ENCODE results near the gene PROM1.

PROM1 gene

GRCh38 chr4:15958562-15958961, 125.3 kb downstream of the PROM1 start:
- no peak overlapping the region for H3K4me3 ChIP-seq (ENCODE audit: low read depth, low read length)
- H3K27ac ChIP-seq (ENCODE audit: extremely low read depth, low read depth, low read length) = no peak overlapping the region
- H3K9me3 ChIP-seq (ENCODE audit: control insufficient read depth, insufficient read depth, low read depth, low read length) = no peaks in the 10 kb centered on the region
- POLR2A ChIA-PET = no interaction called here
- CTCF ChIA-PET = interaction anchor here (0.9 to 2.0 kb wide), 5 partner anchors 20 to 153 kb away, joined by 3 to 13 read pairs (median 3); no protein-coding TSS in a partner anchor
- no peaks in the 10 kb centered on the region for H3K36me3 ChIP-seq (ENCODE audit: control insufficient read depth in 2 of 2, insufficient read depth in 1 of 2, low read length in 2 of 2)
- H3K4me1 ChIP-seq (ENCODE audit: control insufficient read depth, insufficient read depth, low read length) = no peaks in the 10 kb centered on the region
- no peak for TF ChIP-seq BCL11A (tag by site-specific recombination; IDR thresholded peaks at IDR 0.05; ENCODE audit: low read depth)
- TF ChIP-seq, protein P1, sequence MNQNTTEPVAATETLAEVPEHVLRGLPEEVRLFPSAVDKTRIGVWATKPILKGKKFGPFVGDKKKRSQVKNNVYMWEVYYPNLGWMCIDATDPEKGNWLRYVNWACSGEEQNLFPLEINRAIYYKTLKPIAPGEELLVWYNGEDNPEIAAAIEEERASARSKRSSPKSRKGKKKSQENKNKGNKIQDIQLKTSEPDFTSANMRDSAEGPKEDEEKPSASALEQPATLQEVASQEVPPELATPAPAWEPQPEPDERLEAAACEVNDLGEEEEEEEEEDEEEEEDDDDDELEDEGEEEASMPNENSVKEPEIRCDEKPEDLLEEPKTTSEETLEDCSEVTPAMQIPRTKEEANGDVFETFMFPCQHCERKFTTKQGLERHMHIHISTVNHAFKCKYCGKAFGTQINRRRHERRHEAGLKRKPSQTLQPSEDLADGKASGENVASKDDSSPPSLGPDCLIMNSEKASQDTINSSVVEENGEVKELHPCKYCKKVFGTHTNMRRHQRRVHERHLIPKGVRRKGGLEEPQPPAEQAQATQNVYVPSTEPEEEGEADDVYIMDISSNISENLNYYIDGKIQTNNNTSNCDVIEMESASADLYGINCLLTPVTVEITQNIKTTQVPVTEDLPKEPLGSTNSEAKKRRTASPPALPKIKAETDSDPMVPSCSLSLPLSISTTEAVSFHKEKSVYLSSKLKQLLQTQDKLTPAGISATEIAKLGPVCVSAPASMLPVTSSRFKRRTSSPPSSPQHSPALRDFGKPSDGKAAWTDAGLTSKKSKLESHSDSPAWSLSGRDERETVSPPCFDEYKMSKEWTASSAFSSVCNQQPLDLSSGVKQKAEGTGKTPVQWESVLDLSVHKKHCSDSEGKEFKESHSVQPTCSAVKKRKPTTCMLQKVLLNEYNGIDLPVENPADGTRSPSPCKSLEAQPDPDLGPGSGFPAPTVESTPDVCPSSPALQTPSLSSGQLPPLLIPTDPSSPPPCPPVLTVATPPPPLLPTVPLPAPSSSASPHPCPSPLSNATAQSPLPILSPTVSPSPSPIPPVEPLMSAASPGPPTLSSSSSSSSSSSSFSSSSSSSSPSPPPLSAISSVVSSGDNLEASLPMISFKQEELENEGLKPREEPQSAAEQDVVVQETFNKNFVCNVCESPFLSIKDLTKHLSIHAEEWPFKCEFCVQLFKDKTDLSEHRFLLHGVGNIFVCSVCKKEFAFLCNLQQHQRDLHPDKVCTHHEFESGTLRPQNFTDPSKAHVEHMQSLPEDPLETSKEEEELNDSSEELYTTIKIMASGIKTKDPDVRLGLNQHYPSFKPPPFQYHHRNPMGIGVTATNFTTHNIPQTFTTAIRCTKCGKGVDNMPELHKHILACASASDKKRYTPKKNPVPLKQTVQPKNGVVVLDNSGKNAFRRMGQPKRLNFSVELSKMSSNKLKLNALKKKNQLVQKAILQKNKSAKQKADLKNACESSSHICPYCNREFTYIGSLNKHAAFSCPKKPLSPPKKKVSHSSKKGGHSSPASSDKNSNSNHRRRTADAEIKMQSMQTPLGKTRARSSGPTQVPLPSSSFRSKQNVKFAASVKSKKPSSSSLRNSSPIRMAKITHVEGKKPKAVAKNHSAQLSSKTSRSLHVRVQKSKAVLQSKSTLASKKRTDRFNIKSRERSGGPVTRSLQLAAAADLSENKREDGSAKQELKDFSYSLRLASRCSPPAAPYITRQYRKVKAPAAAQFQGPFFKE (tag by site-specific recombination; IDR thresholded peaks at IDR 0.05; ENCODE audit: borderline replicate concordance) = no peak
- TF ChIP-seq HOXA7 (CRISPR knock-in tag; IDR thresholded peaks at IDR 0.05; ENCODE audit: borderline replicate concordance) = no peak
- no peak for TF ChIP-seq ATF2 (tag by site-specific recombination; IDR thresholded peaks at IDR 0.05; ENCODE audit: low read depth)
- TF ChIP-seq GLI4 (tag by site-specific recombination; IDR thresholded peaks at IDR 0.05) = no peak
- TF ChIP-seq, protein P2, sequence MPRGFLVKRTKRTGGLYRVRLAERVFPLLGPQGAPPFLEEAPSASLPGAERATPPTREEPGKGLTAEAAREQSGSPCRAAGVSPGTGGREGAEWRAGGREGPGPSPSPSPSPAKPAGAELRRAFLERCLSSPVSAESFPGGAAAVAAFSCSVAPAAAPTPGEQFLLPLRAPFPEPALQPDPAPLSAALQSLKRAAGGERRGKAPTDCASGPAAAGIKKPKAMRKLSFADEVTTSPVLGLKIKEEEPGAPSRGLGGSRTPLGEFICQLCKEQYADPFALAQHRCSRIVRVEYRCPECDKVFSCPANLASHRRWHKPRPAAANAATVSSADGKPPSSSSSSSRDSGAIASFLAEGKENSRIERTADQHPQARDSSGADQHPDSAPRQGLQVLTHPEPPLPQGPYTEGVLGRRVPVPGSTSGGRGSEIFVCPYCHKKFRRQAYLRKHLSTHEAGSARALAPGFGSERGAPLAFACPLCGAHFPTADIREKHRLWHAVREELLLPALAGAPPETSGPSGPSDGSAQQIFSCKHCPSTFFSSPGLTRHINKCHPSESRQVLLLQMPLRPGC (tag by site-specific recombination; IDR thresholded peaks at IDR 0.05) = no peak
- TF ChIP-seq, protein P3, sequence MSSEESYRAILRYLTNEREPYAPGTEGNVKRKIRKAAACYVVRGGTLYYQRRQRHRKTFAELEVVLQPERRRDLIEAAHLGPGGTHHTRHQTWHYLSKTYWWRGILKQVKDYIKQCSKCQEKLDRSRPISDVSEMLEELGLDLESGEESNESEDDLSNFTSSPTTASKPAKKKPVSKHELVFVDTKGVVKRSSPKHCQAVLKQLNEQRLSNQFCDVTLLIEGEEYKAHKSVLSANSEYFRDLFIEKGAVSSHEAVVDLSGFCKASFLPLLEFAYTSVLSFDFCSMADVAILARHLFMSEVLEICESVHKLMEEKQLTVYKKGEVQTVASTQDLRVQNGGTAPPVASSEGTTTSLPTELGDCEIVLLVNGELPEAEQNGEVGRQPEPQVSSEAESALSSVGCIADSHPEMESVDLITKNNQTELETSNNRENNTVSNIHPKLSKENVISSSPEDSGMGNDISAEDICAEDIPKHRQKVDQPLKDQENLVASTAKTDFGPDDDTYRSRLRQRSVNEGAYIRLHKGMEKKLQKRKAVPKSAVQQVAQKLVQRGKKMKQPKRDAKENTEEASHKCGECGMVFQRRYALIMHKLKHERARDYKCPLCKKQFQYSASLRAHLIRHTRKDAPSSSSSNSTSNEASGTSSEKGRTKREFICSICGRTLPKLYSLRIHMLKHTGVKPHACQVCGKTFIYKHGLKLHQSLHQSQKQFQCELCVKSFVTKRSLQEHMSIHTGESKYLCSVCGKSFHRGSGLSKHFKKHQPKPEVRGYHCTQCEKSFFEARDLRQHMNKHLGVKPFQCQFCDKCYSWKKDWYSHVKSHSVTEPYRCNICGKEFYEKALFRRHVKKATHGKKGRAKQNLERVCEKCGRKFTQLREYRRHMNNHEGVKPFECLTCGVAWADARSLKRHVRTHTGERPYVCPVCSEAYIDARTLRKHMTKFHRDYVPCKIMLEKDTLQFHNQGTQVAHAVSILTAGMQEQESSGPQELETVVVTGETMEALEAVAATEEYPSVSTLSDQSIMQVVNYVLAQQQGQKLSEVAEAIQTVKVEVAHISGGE (tag by site-specific recombination; conservative IDR thresholded peaks at IDR 0.05; ENCODE audit: low read depth) = no peak
- no peak for TF ChIP-seq ZNF48 (tag by site-specific recombination; IDR thresholded peaks at IDR 0.05)
- no peak for TF ChIP-seq ZNF837 (tag by site-specific recombination; IDR thresholded peaks at IDR 0.05)
- no peak for TF ChIP-seq ZNF366 (tag by site-specific recombination; conservative IDR thresholded peaks at IDR 0.05)
- TF ChIP-seq ZFP69B (tag by site-specific recombination; IDR thresholded peaks at IDR 0.05) = no peak
- no peak for TF ChIP-seq ZNF423 (tag by site-specific recombination; IDR thresholded peaks at IDR 0.05)
- TF ChIP-seq, protein P4, sequence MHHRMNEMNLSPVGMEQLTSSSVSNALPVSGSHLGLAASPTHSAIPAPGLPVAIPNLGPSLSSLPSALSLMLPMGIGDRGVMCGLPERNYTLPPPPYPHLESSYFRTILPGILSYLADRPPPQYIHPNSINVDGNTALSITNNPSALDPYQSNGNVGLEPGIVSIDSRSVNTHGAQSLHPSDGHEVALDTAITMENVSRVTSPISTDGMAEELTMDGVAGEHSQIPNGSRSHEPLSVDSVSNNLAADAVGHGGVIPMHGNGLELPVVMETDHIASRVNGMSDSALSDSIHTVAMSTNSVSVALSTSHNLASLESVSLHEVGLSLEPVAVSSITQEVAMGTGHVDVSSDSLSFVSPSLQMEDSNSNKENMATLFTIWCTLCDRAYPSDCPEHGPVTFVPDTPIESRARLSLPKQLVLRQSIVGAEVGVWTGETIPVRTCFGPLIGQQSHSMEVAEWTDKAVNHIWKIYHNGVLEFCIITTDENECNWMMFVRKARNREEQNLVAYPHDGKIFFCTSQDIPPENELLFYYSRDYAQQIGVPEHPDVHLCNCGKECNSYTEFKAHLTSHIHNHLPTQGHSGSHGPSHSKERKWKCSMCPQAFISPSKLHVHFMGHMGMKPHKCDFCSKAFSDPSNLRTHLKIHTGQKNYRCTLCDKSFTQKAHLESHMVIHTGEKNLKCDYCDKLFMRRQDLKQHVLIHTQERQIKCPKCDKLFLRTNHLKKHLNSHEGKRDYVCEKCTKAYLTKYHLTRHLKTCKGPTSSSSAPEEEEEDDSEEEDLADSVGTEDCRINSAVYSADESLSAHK (tag by site-specific recombination; IDR thresholded peaks at IDR 0.05) = no peak
- TF ChIP-seq EGR2 (tag by site-specific recombination; IDR thresholded peaks at IDR 0.05; ENCODE audit: low read depth) = no peak
- TF ChIP-seq, protein P5, sequence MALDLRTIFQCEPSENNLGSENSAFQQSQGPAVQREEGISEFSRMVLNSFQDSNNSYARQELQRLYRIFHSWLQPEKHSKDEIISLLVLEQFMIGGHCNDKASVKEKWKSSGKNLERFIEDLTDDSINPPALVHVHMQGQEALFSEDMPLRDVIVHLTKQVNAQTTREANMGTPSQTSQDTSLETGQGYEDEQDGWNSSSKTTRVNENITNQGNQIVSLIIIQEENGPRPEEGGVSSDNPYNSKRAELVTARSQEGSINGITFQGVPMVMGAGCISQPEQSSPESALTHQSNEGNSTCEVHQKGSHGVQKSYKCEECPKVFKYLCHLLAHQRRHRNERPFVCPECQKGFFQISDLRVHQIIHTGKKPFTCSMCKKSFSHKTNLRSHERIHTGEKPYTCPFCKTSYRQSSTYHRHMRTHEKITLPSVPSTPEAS (tag by site-specific recombination; IDR thresholded peaks at IDR 0.05) = no peak
- no peak for TF ChIP-seq ZNF2 (tag by site-specific recombination; IDR thresholded peaks at IDR 0.05)
- no peak for TF ChIP-seq ZNF112 (tag by site-specific recombination; IDR thresholded peaks at IDR 0.05)
- TF ChIP-seq SCRT1 (tag by site-specific recombination; IDR thresholded peaks at IDR 0.05; ENCODE audit: borderline replicate concordance) = no peak
- TF ChIP-seq TCF7L2 (IDR thresholded peaks at IDR 0.05; ENCODE audit: borderline replicate concordance, low read depth, low read length) = no peak
